Measurements from ENCODE around the gene ISL2. TPM values are rescaled to one million over a fixed set of nuclear protein-coding genes. Genes with fewer than 3 reads are reported as not detected.

ISL2 gene
- total RNA-seq, 1 donor from 2014 or later: 2.0 TPM

- intact Hi-C loops (cut with DNase I): no loop called here
- TF ChIP-seq CTCF (IDR thresholded peaks at IDR 0.05) (no peak), POLR2AphosphoS5 (IDR thresholded peaks at IDR 0.05; ENCODE audit: insufficient read depth in 1 of 2, low read depth in 1 of 2) (no peak), POLR2A (IDR thresholded peaks at IDR 0.05) (no peak)
- no peaks in the 10 kb centered on the region for H3K9me3 ChIP-seq
- H3K36me3 ChIP-seq: peaks cover 0 to 6% of the 10 kb centered on the region in 2 donors
- no peak for DNase-seq (ENCODE audit: extremely low spot score in 2 of 2)
- no peak overlapping the region for H3K4me3 ChIP-seq
- H3K4me1 ChIP-seq: no peaks in the 10 kb centered on the region
- no peaks in the 10 kb centered on the region for H3K27me3 ChIP-seq
- no peak overlapping the region for H3K27ac ChIP-seq
Measured at GRCh38 chr15:76378691-76379090, 42.1 kb downstream of the ISL2 start.

GRCh38 chr15:76380249-76380648 is 43.7 kb downstream of the ISL2 start:
- Histone ChIP-seq H3K27ac (no peak overlapping the region), H3K27me3 (no peaks in the 10 kb centered on the region), H3K4me3 (no peak overlapping the region), H3K9me3 (no peaks in the 10 kb centered on the region), H3K4me1 (no peaks in the 10 kb centered on the region), H3K36me3 (no peaks in the 10 kb centered on the region)
- DNase-seq (ENCODE audit: extremely low spot score in 2 of 2): no peak
- no peak for TF ChIP-seq POLR2AphosphoS5 (IDR thresholded peaks at IDR 0.05; ENCODE audit: insufficient read depth in 1 of 2, low read depth in 1 of 2)
- no peak for TF ChIP-seq POLR2A (IDR thresholded peaks at IDR 0.05)
- no peak for TF ChIP-seq CTCF (IDR thresholded peaks at IDR 0.05)
- intact Hi-C loops (cut with DNase I): no loop called here

GRCh38 chr15:76381366-76381765 is 44.8 kb downstream of the ISL2 start:
- no peaks in the 10 kb centered on the region for H3K4me1 ChIP-seq
- H3K36me3 ChIP-seq: no peaks in the 10 kb centered on the region
- H3K27me3 ChIP-seq: no peaks in the 10 kb centered on the region
- no peak for TF ChIP-seq POLR2AphosphoS5 (IDR thresholded peaks at IDR 0.05; ENCODE audit: insufficient read depth in 1 of 2, low read depth in 1 of 2)
- TF ChIP-seq CTCF (IDR thresholded peaks at IDR 0.05): no peak
- TF ChIP-seq POLR2A (IDR thresholded peaks at IDR 0.05): no peak
- no peaks in the 10 kb centered on the region for H3K9me3 ChIP-seq
- H3K4me3 ChIP-seq: no peak overlapping the region
- intact Hi-C loops (cut with DNase I): no loop called here
- no peak overlapping the region for H3K27ac ChIP-seq
- DNase-seq (ENCODE audit: extremely low spot score in 2 of 2): no peak

- Histone ChIP-seq H3K4me1 (no peaks in the 10 kb centered on the region), H3K27me3 (no peaks in the 10 kb centered on the region), H3K27ac (no peak overlapping the region), H3K4me3 (no peak overlapping the region), H3K9me3 (no peaks in the 10 kb centered on the region), H3K36me3 (no peaks in the 10 kb centered on the region)
- no peak for TF ChIP-seq POLR2AphosphoS5 (IDR thresholded peaks at IDR 0.05; ENCODE audit: insufficient read depth in 1 of 2, low read depth in 1 of 2)
- no peak for TF ChIP-seq POLR2A (IDR thresholded peaks at IDR 0.05)
- no peak for TF ChIP-seq CTCF (IDR thresholded peaks at IDR 0.05)
- DNase-seq (ENCODE audit: extremely low spot score in 2 of 2): no peak
- intact Hi-C loops (cut with DNase I): no loop called here
Measured at GRCh38 chr15:76382987-76383728, 46.6 kb downstream of the ISL2 start.

- intact Hi-C loops (cut with DNase I): no loop called here
- no peaks in the 10 kb centered on the region for H3K36me3 ChIP-seq
- no peaks in the 10 kb centered on the region for H3K27me3 ChIP-seq
- DNase-seq (ENCODE audit: extremely low spot score in 2 of 2): no peak
- no peak overlapping the region for H3K27ac ChIP-seq
- H3K4me3 ChIP-seq: no peak overlapping the region
- no peaks in the 10 kb centered on the region for H3K9me3 ChIP-seq
- H3K4me1 ChIP-seq: no peaks in the 10 kb centered on the region
- TF ChIP-seq POLR2AphosphoS5 (IDR thresholded peaks at IDR 0.05; ENCODE audit: insufficient read depth in 1 of 2, low read depth in 1 of 2): no peak
- no peak for TF ChIP-seq POLR2A (IDR thresholded peaks at IDR 0.05)
- no peak for TF ChIP-seq CTCF (IDR thresholded peaks at IDR 0.05)
Measured at GRCh38 chr15:76384409-76384808, 47.8 kb downstream of the ISL2 start.
